ENCODE data around the gene RBM43. TPM values are rescaled to one million over a fixed set of nuclear protein-coding genes. Genes with fewer than 3 reads are reported as not detected.

RBM43 gene
- total and polyA plus RNA-seq, 2 of the 4 experiments (the other 2 are of a cell fraction): 1.6 to 3.6 TPM

DNA sequence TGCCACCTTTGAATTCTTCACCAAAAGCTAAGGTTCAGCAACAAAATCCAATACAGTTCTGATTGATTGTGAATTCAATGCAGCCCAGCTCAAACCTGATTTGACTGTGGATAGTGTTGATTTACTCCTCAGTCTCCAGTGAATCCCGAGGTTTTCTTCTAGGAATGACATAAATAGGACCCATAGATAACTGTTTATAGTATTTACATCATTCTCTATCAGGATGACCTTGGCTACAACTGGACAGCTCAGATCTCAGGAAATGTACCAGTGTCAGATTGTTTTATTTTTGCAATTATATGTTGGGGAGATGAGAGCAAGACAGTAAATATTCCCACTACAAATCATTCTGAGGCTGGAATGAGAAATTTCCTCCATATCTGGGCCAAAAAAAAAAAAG, 21.2 kb downstream of the RBM43 start:
- dilution Hi-C loops (cut with HindIII; ENCODE audit: low sequenced_read_pairs, unreplicated experiment): no loop called here
- ATAC-seq (ENCODE audit: low read depth): no peak
- Histone ChIP-seq H3K36me3 (ENCODE audit: control insufficient read depth, insufficient read depth, low read length) (no peaks in the 10 kb centered on the region), H3K27me3 (ENCODE audit: control insufficient read depth, insufficient read depth, low read length) (no peaks in the 10 kb centered on the region), H2AK5ac (ENCODE audit: low read depth, low read length) (no peak overlapping the region), H4K5ac (ENCODE audit: low read depth, low read length) (no peak overlapping the region), H2BK20ac (ENCODE audit: low read depth, low read length) (no peak overlapping the region), H2BK120ac (ENCODE audit: low read depth, low read length) (no peak overlapping the region), H3K4me2 (ENCODE audit: low read depth, low read length) (no peak overlapping the region), H3K56ac (ENCODE audit: extremely low read depth, insufficient read depth, low read length) (no peak overlapping the region), H3K9me1 (ENCODE audit: insufficient read depth, low read length) (peaks cover 8% of the 10 kb centered on the region; the same call in 1 of the 2 replicates), H4K20me1 (ENCODE audit: insufficient read depth, low read length) (no peaks in the 10 kb centered on the region), H3K18ac (ENCODE audit: low read depth, low read length) (no peak overlapping the region), H3K4me1 (ENCODE audit: control insufficient read depth, insufficient read depth, low read length) (peaks cover 9% of the 10 kb centered on the region), H3K9me3 (ENCODE audit: control insufficient read depth, insufficient read depth, low read length) (no peaks in the 10 kb centered on the region), H3K4ac (ENCODE audit: low read depth, low read length) (no peak overlapping the region), H3K4me3 (ENCODE audit: insufficient read depth, low read depth, low read length) (no peak overlapping the region), H2AK9ac (replicated peaks; ENCODE audit: low read depth, low read length, poor library complexity) (no peak overlapping the region), H3K14ac (replicated peaks; ENCODE audit: low read depth, low read length) (no peak overlapping the region), H2AFZ (replicated peaks; ENCODE audit: low read length, poor library complexity) (no peak overlapping the region), H4K91ac (ENCODE audit: insufficient read depth, low read depth, low read length) (no peak overlapping the region), H3K23ac (ENCODE audit: low read depth, low read length) (no peak overlapping the region), H3K9ac (ENCODE audit: low read depth, low read length) (no peak overlapping the region), H3K27ac (ENCODE audit: insufficient read depth, low read length) (no peak overlapping the region), H2BK15ac (ENCODE audit: low read depth, low read length) (no peak overlapping the region), H3K79me1 (ENCODE audit: low read depth in 1 of 2, low read length in 2 of 2) (no peaks in the 10 kb centered on the region), H4K8ac (ENCODE audit: low read depth in 2 of 2, low read length in 2 of 2) (no peak overlapping the region), H2BK5ac (ENCODE audit: low read depth, low read length, poor library complexity, severe bottlenecking) (no peak overlapping the region)
- no CpG with 5 or more reads among the region's 1 CpG for WGBS, 2 experiments (ENCODE audit: extremely low coverage in 2 of 2, insufficient read length in 1 of 2)
- in situ Hi-C loops (cut with MboI; ENCODE audit: low sequenced_read_pairs): loop anchor here (25.0 kb wide), 2 partner anchors 628 to 1103 kb away; no protein-coding TSS in a partner anchor
- intact Hi-C loops (cut with micrococcal nuclease): no loop called here
- CTCF ChIA-PET: interaction anchor here (0.6 to 0.7 kb wide), 5 partner anchors 26 to 1645 kb away, joined by 3 to 4 read pairs (median 4); no protein-coding TSS in a partner anchor
- POLR2A ChIA-PET (ENCODE audit: unreplicated experiment): no interaction called here
- BruUV-seq (replicated peaks): no TSS peak
- no peak for DNase-seq
- TF ChIP-seq FOS (IDR thresholded peaks at IDR 0.05; ENCODE audit: low read depth, low read length): no peak
- no peak for TF ChIP-seq RCOR1 (IDR thresholded peaks at IDR 0.05; ENCODE audit: insufficient replicate concordance, low read length)
- no peak for TF ChIP-seq CHD1 (IDR thresholded peaks at IDR 0.05; ENCODE audit: low read depth, low read length)
- no peak for TF ChIP-seq POLR2A (IDR thresholded peaks at IDR 0.05; ENCODE audit: low read depth, low read length)
- no peak for TF ChIP-seq RFX5 (IDR thresholded peaks at IDR 0.05; ENCODE audit: low read depth, low read length)
- TF ChIP-seq, protein P1, sequence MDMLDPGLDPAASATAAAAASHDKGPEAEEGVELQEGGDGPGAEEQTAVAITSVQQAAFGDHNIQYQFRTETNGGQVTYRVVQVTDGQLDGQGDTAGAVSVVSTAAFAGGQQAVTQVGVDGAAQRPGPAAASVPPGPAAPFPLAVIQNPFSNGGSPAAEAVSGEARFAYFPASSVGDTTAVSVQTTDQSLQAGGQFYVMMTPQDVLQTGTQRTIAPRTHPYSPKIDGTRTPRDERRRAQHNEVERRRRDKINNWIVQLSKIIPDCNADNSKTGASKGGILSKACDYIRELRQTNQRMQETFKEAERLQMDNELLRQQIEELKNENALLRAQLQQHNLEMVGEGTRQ (IDR thresholded peaks at IDR 0.05; ENCODE audit: low read depth, low read length): no peak
- no peak for TF ChIP-seq BHLHE40 (IDR thresholded peaks at IDR 0.05; ENCODE audit: low read depth, low read length)
- no peak for TF ChIP-seq CEBPB (IDR thresholded peaks at IDR 0.05; ENCODE audit: low read depth, low read length)
- TF ChIP-seq, protein P2, sequence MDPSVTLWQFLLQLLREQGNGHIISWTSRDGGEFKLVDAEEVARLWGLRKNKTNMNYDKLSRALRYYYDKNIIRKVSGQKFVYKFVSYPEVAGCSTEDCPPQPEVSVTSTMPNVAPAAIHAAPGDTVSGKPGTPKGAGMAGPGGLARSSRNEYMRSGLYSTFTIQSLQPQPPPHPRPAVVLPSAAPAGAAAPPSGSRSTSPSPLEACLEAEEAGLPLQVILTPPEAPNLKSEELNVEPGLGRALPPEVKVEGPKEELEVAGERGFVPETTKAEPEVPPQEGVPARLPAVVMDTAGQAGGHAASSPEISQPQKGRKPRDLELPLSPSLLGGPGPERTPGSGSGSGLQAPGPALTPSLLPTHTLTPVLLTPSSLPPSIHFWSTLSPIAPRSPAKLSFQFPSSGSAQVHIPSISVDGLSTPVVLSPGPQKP (IDR thresholded peaks at IDR 0.05; ENCODE audit: borderline replicate concordance, low read depth, low read length): no peak
